DND-41 (cell line): ENCODE results near the gene CELSR1.
A peak's percentile ranks its signal among the peaks of the same experiment; 100 is the strongest.

Experiments
- ATAC-seq: fragments of 200-7000 bp; cut with Tn5 transposase; 3 replicates; pipeline ENCODE4 v1.9.1; 2021; ENCODE audit warnings: low read depth; ENCODE audit not compliant: insufficient read depth
- DNase-seq: peaks from one replicate; pipeline ENCODE4 v3.0.0-alpha.2; 2020
- H2AFZ ChIP-seq: 2 replicates; pipeline ENCODE4 v1.6.0; 2012; ENCODE audit warnings: low read depth, low read length
- H3K27ac ChIP-seq: 2 replicates; pipeline ENCODE4 v1.5.1; 2012; ENCODE audit warnings: low read length, inconsistent platforms
- H3K27me3 ChIP-seq: fragments of 200-600 bp; sonication (generic); 2 replicates; pipeline ENCODE4 v1.6.0; 2012; ENCODE audit warnings: low read length, mild to moderate bottlenecking, inconsistent platforms; ENCODE audit not compliant: insufficient read depth, poor library complexity
- H3K36me3 ChIP-seq: 2 replicates; pipeline ENCODE4 v1.5.1; 2012; ENCODE audit warnings: low read length, inconsistent platforms; ENCODE audit not compliant: insufficient read depth
- H3K4me1 ChIP-seq: 2 replicates; pipeline ENCODE4 v1.5.1; 2012; ENCODE audit warnings: mild to moderate bottlenecking, low read length; ENCODE audit not compliant: insufficient read depth
- H3K4me2 ChIP-seq: 2 replicates; pipeline ENCODE4 v1.6.0; 2012; ENCODE audit warnings: mild to moderate bottlenecking, moderate library complexity, low read length, inconsistent platforms; ENCODE audit not compliant: insufficient read depth
- H3K4me3 ChIP-seq, 2 experiments: fragments of 200-600 bp in 1 of 2; shearing (Covaris generic) in 1 of 2; 2 replicates each; pipeline ENCODE4 v1.5.1; 2012 to 2016; ENCODE audit warnings: inconsistent platforms in 2 of 2, low read length in 2 of 2, mild to moderate bottlenecking in 2 of 2, low read depth in 1 of 2, moderate library complexity in 1 of 2
- H3K79me2 ChIP-seq: 2 replicates; pipeline ENCODE4 v1.6.0; 2012; ENCODE audit warnings: low read length, inconsistent platforms; ENCODE audit not compliant: insufficient read depth
- H3K9ac ChIP-seq: 2 replicates; pipeline ENCODE4 v1.6.0; 2012; ENCODE audit warnings: low read depth, mild to moderate bottlenecking, inconsistent platforms, low read length, moderate library complexity
- H3K9me3 ChIP-seq: 2 replicates; pipeline ENCODE4 v1.5.1; 2012; ENCODE audit warnings: low read length, moderate library complexity, mild to moderate bottlenecking, inconsistent platforms; ENCODE audit not compliant: insufficient read depth, severe bottlenecking
- H4K20me1 ChIP-seq: 2 replicates; pipeline ENCODE4 v1.6.0; 2012; ENCODE audit warnings: low read length; ENCODE audit not compliant: insufficient read depth
- CTCF ChIP-seq: IDR thresholded peaks from 2 replicates; pipeline ENCODE4 v1.5.1; 2012; ENCODE audit warnings: borderline replicate concordance, low read length, moderate library complexity, mild to moderate bottlenecking; ENCODE audit not compliant: poor library complexity, severe bottlenecking; ENCODE audit errors: extremely low read depth
- EZH2 ChIP-seq: IDR thresholded peaks from 3 replicates; pipeline ENCODE4 v1.6.1; 2012; ENCODE audit warnings: borderline replicate concordance, low read depth, mild to moderate bottlenecking, moderate library complexity, low read length, inconsistent platforms; ENCODE audit not compliant: severe bottlenecking

Gene CELSR1

DNA sequence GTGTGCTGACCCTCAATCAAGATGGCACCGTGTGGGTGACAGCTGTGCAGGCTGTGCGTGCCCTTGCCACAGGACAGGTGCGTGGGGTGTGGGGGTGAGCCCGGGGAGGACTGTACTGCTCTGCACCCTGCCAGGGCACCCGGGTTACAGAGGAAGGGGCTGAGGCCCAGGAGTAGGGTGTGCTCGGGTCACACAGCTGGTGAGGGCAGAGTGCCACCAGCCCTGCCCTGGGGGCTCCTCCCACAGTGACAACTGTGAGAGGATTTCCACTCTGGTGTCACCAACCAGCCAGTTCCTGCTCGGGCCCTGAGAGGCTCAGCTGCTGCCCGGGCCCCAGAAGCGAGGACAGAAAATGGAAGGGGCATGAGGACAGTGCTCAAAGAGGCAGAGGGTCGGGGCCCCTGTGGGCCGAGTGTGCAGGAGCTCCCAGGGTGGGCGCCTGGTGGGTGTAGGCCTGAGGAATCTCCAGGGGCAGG lies 181.4 kb downstream of the CELSR1 start:
- H3K27me3 ChIP-seq: no peaks in the 10 kb centered on the region
- peaks cover 66% of the 10 kb centered on the region for H3K36me3 ChIP-seq
- no peaks in the 10 kb centered on the region for H3K9me3 ChIP-seq
- ATAC-seq: no peak
- no peak overlapping the region for H2AFZ ChIP-seq
- no peak overlapping the region for H3K27ac ChIP-seq
- no peak for DNase-seq
- H3K4me1 ChIP-seq: no peaks in the 10 kb centered on the region
- no peak overlapping the region for H3K9ac ChIP-seq
- H3K4me3 ChIP-seq: no peak overlapping the region
- no peaks in the 10 kb centered on the region for H3K79me2 ChIP-seq
- TF ChIP-seq CTCF: no peak
- no peak for TF ChIP-seq EZH2
- H4K20me1 ChIP-seq: peaks cover 46% of the 10 kb centered on the region
- H3K4me2 ChIP-seq: no peak overlapping the region

GRCh38 chr22:46355369-46355995 lies 181.9 kb downstream of the CELSR1 start:
- ATAC-seq (peak; percentile 71), DNase-seq (peak; percentile 72)
- Histone ChIP-seq H3K4me3 (no peak overlapping the region), H4K20me1 (peaks cover 51% of the 10 kb centered on the region), H2AFZ (no peak overlapping the region), H3K27me3 (no peaks in the 10 kb centered on the region), H3K9me3 (no peaks in the 10 kb centered on the region), H3K27ac (no peak overlapping the region), H3K9ac (no peak overlapping the region), H3K36me3 (peaks cover 72% of the 10 kb centered on the region), H3K4me2 (no peak overlapping the region), H3K79me2 (no peaks in the 10 kb centered on the region), H3K4me1 (no peaks in the 10 kb centered on the region)
- TF ChIP-seq CTCF (peak; percentile 90), EZH2 (no peak)

DNA sequence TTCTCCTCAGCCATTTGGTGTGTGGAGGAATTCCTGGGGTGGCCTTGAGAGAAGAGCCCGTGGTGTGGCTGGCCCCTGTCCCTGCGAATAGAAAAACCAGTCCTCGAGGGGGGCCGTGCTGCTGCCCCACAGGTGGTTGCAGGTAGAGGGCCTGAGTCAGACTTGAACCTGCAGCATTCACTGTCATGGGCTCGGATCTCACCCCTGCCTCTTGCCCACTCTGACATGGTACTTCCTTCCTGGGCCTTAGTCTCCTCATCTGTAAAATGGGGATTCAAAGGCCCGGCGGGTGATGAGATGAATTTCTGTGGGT lies 182.5 kb downstream of the CELSR1 start:
- Histone ChIP-seq H3K9ac (no peak overlapping the region), H2AFZ (no peak overlapping the region), H3K4me2 (no peak overlapping the region), H3K4me3 (no peak overlapping the region), H3K9me3 (no peaks in the 10 kb centered on the region), H3K4me1 (no peaks in the 10 kb centered on the region), H4K20me1 (peaks cover 53% of the 10 kb centered on the region), H3K36me3 (peaks cover 77% of the 10 kb centered on the region), H3K79me2 (no peaks in the 10 kb centered on the region), H3K27ac (no peak overlapping the region), H3K27me3 (no peaks in the 10 kb centered on the region)
- DNase-seq (no peak), ATAC-seq (no peak)
- TF ChIP-seq EZH2 (no peak), CTCF (no peak)
